Uterus (tissue), 2 donors: ENCODE data around the gene SDC3.

Source experiments
- POLR2A ChIP-seq, 2 donors: fragments of 450-650 bp; IDR thresholded peaks; one replicate each; pipeline ENCODE4 v1.6.1; 2016; ENCODE audit warnings: antibody characterized with exemption in 2 of 2, mild to moderate bottlenecking in 1 of 2, moderate library complexity in 1 of 2
- TF ChIP-seq, protein P1 (sequence below), 4 experiments: fragments of 200-600 bp in 2 of 4; fragments of 450-650 bp in 2 of 4; sonication (generic) in 2 of 4; IDR thresholded peaks; one replicate each; pipeline ENCODE4 v1.5.1; 2016 to 2019; ENCODE audit warnings: antibody characterized with exemption in 4 of 4, mild to moderate bottlenecking in 2 of 4, moderate library complexity in 1 of 4

DNA sequence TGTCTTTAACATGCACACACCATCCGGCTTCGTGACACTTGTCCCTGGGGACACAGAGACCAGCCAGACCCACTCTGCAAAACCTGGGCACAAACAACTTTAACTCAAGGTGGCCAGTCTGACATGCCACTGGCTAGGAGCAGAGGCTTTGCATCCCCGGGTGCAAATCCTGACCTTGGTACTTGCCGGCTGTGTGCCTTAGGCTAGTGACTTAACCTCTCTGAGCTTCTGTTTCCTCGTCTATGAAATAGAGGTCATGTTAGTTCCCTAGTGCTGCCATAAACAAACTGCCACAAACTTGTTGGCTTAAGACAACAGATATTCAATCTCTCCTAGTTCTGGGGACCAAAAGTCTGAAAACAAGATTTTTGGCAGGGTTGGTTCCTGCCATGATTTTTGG is 60.4 kb downstream of the SDC3 start:
- TF ChIP-seq POLR2A (IDR thresholded peaks at IDR 0.05), result no peak
- TF ChIP-seq, protein P1, sequence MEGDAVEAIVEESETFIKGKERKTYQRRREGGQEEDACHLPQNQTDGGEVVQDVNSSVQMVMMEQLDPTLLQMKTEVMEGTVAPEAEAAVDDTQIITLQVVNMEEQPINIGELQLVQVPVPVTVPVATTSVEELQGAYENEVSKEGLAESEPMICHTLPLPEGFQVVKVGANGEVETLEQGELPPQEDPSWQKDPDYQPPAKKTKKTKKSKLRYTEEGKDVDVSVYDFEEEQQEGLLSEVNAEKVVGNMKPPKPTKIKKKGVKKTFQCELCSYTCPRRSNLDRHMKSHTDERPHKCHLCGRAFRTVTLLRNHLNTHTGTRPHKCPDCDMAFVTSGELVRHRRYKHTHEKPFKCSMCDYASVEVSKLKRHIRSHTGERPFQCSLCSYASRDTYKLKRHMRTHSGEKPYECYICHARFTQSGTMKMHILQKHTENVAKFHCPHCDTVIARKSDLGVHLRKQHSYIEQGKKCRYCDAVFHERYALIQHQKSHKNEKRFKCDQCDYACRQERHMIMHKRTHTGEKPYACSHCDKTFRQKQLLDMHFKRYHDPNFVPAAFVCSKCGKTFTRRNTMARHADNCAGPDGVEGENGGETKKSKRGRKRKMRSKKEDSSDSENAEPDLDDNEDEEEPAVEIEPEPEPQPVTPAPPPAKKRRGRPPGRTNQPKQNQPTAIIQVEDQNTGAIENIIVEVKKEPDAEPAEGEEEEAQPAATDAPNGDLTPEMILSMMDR (IDR thresholded peaks at IDR 0.05), result no peak
